GM19463 (cell line): ENCODE data around the gene CCDC122.

Source experiments
- ATAC-seq: cut with Tn5 transposase; IDR thresholded peaks from one replicate; pipeline ENCODE4 v1.9.1; 2021; ENCODE audit warnings: mild to moderate bottlenecking, moderate library complexity; ENCODE audit not compliant: unreplicated experiment

Gene CCDC122

GRCh38 chr13:43878892-43879754, at the start of gene CCDC122:
Gene CCDC122 (minus strand): TSS chr13:43879740. CDS start chr13:43869376, 10,364 bp downstream.
- ATAC-seq: peak; percentile 75

DNA sequence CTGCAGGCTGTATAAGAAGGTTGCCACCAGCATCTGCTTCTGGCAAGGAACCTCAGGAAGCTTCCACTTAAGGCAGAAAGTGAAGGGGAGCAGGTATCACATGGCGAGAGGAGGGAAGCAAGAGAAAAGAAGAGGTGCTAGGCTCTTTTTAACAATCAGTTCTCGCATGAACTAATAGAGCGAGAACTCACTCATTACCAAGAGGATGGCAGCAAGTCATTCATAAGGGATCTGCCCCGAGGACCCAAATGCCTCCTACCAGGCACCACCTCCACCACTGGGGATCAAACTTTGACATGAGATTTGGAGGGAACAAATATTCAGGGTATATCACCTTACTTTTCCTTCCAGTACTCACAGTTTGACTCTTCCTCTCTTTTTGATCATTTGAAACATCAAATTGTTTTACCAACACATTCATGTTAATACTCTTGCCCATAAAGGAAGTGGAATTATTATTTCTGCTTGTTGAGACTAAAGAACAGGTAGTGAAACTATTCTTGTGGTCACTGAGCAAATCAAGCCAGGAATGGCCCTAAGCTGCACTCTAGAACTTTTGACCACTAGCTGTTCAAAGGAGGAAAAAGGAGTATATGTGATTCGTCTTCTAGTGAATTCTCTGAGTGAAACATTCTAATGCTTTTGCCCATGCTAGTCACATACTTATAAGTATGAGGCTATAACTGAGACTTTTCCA, 45.2 kb upstream of the CCDC122 start:
- ATAC-seq: peak; percentile 96

DNA sequence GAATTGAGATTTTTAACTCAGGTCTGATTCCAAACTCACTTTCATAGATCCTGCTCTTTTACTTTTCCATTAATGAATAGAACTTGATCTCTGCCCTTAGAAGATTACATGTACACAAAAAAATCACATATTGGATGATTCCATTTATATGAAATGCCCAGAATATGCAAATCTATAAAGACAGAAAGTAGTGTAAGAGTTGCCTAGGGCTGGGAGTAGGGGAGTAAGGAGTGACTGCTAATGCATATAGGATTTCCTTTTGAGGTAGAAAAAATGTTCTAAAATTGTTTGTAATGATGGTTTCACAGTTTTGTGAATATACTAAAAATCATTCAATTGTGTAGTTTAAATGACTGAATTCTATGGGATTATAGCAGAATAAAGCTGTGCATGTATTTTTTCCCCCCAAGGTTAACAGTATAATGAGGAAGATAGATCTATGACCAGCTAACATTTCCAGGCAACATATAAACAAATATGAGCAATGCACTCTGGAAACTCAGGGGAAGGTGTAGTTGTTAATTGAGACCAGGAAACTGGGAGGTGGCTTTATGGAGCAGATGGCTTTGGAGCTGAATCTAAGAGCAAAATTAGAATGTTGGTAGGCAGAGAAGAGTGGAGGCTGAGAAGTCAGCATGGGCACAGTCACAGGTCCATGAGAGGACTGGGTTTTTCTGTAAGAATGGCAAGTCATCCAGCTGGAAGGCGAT, 41.6 kb upstream of the CCDC122 start:
- ATAC-seq: no peak

- ATAC-seq: no peak
Observed at GRCh38 chr13:43918636-43919035, 39.1 kb upstream of the CCDC122 start.

DNA sequence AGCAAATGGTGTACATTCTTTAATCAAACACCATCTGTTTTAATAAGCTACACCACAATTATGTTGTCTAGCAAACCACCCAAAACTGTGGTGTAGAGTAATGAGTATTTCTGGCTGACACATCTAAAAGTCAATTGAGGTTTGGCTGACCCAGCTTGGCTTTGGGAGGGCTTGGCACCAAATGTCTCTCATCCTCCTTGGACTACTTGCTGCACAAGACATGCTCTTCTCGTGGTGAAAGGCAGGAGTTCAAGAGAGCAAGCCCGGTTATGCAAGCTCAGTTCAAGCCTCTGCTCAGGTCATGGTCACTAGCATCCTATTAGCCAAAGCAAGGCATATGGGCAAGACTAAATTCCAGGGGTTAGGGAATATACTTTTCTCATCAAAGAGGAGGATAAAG, 37.3 kb upstream of the CCDC122 start:
- ATAC-seq: no peak

DNA sequence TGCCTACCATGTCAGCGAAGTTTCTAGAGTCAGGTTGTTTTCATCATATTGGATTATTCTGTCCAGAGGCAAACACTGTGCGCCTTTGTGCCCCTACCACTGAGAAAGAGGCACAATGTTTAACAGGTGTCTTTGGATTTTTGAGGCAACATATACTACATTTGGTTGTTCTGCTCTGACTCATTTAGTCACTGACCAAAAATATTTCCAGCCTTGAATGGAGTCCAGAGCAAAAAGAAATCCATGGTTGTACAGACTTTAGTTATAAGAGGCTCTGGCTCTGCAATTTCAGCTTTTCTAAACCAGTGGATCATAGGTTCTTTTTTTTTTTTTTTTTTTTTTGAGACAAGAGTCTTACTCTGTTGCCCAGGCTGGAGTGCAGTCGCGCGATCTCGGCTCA, 35.9 kb upstream of the CCDC122 start:
- no peak for ATAC-seq

GRCh38 chr13:43911871-43912270, 32.3 kb upstream of the CCDC122 start:
- no peak for ATAC-seq

- ATAC-seq: no peak
Observed at GRCh38 chr13:43911278-43911677, 31.7 kb upstream of the CCDC122 start.

DNA sequence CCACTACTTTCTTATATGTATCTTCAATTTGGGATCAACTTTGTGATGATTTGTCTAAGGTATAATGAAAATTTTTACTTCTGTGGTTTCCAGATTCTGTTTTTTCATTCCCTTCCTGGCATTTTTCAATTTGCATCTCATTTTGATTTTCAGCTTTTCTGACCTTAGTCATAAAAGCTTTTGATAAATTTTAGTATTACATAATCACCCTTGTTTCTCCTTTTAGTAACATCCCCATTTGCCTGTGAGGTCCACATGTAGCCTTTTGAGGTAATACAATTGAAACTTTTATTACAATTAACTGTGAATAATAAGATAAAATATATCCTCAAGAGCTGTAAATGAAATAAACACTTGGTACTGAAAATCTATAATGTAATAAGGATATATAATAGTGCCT, 31.3 kb upstream of the CCDC122 start:
- ATAC-seq: no peak

- no peak for ATAC-seq
Observed at GRCh38 chr13:43908156-43909126, 28.9 kb upstream of the CCDC122 start.

DNA sequence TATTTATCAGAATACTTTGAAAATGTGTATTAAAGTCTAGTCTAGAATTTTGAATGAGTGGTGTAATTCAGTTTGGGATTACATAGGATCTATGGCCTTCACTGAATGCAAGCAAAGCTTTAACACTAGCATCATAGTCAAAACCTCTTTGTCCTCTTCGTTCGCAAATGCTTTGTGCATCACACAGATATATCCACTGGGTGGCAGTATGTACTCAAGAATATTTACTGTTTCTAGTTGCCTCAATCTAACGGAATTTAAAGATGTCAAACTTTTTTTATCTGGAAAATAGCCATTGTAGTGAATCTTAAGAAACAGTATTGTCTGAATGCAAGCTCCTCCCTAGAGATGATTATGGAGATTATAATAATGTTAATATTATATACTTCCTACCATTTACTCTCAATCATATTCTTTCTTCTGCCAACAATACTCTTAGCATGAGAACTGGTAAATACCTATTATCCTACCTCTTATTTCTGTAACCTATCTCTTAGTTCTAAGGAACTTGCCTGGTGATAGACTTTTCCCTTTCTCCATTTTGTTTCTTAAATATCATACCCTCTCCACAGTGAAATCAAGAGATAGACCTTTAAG, 26.0 kb upstream of the CCDC122 start:
- no peak for ATAC-seq

GRCh38 chr13:43895940-43896339, 16.4 kb upstream of the CCDC122 start:
- ATAC-seq: no peak

DNA sequence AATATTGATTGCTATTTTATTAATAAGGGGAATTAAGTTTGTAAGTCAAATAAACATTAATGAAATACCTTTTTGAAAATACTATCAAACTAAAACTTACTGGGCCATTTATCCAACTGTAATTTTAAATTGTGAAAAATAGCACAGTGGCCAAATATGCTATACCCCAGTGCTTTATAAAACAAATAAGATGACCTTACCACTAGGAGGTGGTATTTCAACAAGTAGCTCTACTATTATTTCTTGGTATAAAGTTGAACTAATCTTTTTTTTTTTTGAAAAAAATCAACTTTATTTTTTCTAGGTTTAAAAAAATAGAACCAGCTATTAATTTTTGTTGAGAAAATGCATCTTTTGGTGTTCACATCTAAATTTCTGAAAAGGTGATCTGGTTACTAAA, 14.9 kb upstream of the CCDC122 start:
- no peak for ATAC-seq

DNA sequence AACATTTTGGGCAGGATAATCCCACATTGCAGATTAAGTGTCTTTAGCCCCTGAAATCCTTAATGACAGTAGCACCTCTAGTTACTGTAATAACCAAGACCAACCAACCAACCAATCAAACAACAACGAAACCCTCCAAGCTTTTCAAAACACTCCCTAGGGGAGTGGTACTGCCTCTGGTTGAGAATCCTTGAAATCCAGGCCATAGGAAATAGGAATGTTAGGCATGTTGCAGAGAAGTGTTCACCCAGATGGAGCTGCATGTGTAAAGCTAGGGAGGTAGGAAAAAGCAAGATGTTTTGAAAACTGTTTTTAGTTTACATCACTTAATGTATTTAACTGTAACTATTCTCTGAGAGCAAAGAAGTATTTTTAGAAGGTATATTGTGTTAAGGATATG, 4.7 kb upstream of the CCDC122 start:
- ATAC-seq: no peak

- ATAC-seq: no peak
Observed at GRCh38 chr13:43883631-43884030, 4.1 kb upstream of the CCDC122 start.

GRCh38 chr13:43881580-43881979, 2.0 kb upstream of the CCDC122 start:
- no peak for ATAC-seq

DNA sequence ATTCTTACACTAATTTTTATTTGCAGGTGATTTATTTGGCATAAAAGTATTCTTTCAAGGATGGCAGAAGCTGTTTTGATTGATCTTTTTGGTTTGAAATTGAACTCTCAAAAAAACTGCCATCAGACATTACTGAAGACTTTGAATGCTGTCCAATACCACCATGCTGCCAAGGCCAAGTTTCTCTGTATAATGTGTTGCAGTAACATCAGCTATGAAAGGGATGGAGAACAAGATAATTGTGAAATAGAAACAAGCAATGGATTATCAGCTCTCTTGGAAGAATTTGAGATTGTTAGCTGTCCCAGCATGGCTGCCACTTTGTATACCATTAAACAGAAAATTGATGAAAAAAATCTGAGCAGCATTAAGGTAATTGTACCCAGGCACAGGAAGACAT, 1.4 kb upstream of the CCDC122 start:
- no peak for ATAC-seq

DNA sequence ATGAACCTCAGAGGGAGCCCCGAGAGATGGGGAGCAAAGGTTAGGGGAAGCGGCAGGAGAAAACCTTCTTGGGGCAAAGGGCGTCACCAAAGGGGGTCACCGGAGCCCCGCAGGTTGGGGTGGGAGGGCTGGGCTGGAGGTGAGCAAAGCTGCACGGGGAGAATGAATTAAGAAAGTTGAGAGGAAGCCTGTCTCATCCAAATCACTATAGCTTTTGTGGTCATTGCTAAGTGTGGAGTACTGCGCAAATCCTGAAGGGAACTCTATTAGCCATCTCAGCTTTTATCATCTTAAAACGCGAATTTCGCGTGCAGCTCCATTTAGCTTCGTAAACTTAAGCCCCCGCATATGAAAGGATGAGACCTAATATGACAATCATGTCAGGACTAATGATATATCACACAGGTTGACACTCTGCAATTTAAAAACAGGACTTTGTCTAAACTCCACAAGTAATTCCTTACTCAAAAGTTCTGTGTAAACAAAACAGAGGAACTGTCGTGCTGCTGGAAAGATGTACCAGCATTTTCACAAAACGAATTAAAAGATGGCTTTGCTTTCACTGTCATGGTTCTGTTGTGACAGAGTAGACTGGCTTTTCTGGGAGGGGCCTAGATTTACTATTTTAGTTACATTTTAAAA, 795 bp upstream of the CCDC122 start:
- no peak for ATAC-seq

DNA sequence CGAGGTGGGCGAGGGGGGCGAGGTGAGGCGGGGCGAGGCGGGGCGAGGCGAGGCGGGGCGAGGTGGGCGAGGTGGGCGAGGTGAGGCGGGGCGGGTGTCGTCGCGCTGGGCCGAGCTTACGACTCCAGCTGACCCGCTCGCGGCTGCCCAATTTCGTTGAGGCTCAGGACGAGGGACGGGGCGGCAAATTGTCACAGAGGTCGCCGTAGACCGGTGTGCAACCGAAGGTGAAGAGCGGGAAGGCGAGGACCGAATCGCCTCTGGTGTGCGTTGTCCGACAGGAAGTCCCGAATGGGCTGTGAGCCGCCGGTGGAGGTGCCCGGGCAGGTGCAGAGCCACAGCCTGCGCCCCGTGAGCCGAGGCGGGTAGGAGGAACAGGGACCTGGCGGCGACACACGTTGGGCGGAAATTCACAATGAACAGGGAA, 228 bp upstream of the CCDC122 start, which contains the start of gene LACC1:
LACC1 (plus strand) TSS at position 150 of the 427 bp plus-strand sequence. CDS start 1,082 bp downstream, outside the sequence.
- ATAC-seq: peak; percentile 34
